Muscle layer of duodenum (tissue), 2 donors: ENCODE data around the gene GSN.

Experiments used
- H3K27ac ChIP-seq: one replicate; pipeline ENCODE4 v1.7.0; 2013; ENCODE audit warnings: mild to moderate bottlenecking, low read length
- H3K27me3 ChIP-seq: one replicate; pipeline ENCODE4 v1.7.0; 2013; ENCODE audit warnings: low read depth, mild to moderate bottlenecking, control low read depth, low read length
- H3K36me3 ChIP-seq, 2 donors: one replicate each; pipeline ENCODE4 v1.7.0; 2013; ENCODE audit warnings: low read length in 2 of 2, control low read depth in 1 of 2, mild to moderate bottlenecking in 1 of 2; ENCODE audit not compliant: insufficient read depth in 2 of 2, control insufficient read depth in 1 of 2
- H3K4me1 ChIP-seq, 2 donors: one replicate each; pipeline ENCODE4 v1.7.0; 2013; ENCODE audit warnings: low read length in 2 of 2, mild to moderate bottlenecking in 2 of 2, control low read depth in 1 of 2, moderate library complexity in 1 of 2; ENCODE audit not compliant: insufficient read depth in 2 of 2, control insufficient read depth in 1 of 2
- H3K4me3 ChIP-seq, 2 donors: one replicate each; pipeline ENCODE4 v1.7.0; 2013; ENCODE audit warnings: low read length in 2 of 2, low read depth in 1 of 2, mild to moderate bottlenecking in 1 of 2
- H3K9me3 ChIP-seq, 2 donors: one replicate each; pipeline ENCODE4 v1.7.0; 2013; ENCODE audit warnings: low read length in 2 of 2, control low read depth in 1 of 2, mild to moderate bottlenecking in 1 of 2; ENCODE audit not compliant: control insufficient read depth in 1 of 2
- donor health status: healthy.

The GSN gene

GRCh38 chr9:121323449-121324151 is 55.6 kb downstream of the GSN start:
- Histone ChIP-seq H3K9me3 (no peaks in the 10 kb centered on the region), H3K4me1 (peaks cover 9 to 51% of the 10 kb centered on the region in 2 donors), H3K27ac (peak overlapping the region; percentile 92), H3K36me3 (peaks cover 66 to 70% of the 10 kb centered on the region in 2 donors), H3K27me3 (no peaks in the 10 kb centered on the region), H3K4me3 (no peak overlapping the region)

- H3K4me3 ChIP-seq = no peak overlapping the region
- H3K27ac ChIP-seq = peak overlapping the region; percentile 92
- peaks cover 9 to 44% of the 10 kb centered on the region in 2 donors for H3K4me1 ChIP-seq
- no peaks in the 10 kb centered on the region for H3K9me3 ChIP-seq
- H3K36me3 ChIP-seq = peaks cover 66 to 70% of the 10 kb centered on the region in 2 donors
- no peaks in the 10 kb centered on the region for H3K27me3 ChIP-seq
Observed at GRCh38 chr9:121324316-121324715, 56.4 kb downstream of the GSN start.

GRCh38 chr9:121324755-121325154 is 56.8 kb downstream of the GSN start:
- Histone ChIP-seq H3K27ac (peak overlapping the region; percentile 92), H3K4me1 (peaks cover 9 to 42% of the 10 kb centered on the region in 2 donors), H3K27me3 (no peaks in the 10 kb centered on the region), H3K36me3 (peaks cover 70 to 75% of the 10 kb centered on the region in 2 donors), H3K4me3 (no peak overlapping the region), H3K9me3 (no peaks in the 10 kb centered on the region)

- no peaks in the 10 kb centered on the region for H3K9me3 ChIP-seq
- H3K36me3 ChIP-seq = peaks cover 72 to 81% of the 10 kb centered on the region in 2 donors
- peaks cover 9 to 42% of the 10 kb centered on the region in 2 donors for H3K4me1 ChIP-seq
- H3K27me3 ChIP-seq = no peaks in the 10 kb centered on the region
- H3K27ac ChIP-seq = peak overlapping the region; percentile 92
- H3K4me3 ChIP-seq = peak overlapping the region in 1 of 2 donors; percentile 20
Observed at GRCh38 chr9:121325387-121325786, 57.4 kb downstream of the GSN start.

- Histone ChIP-seq H3K4me3 (peak overlapping the region in 1 of 2 donors; percentile 27), H3K27me3 (no peaks in the 10 kb centered on the region), H3K36me3 (peaks cover 73 to 82% of the 10 kb centered on the region in 2 donors), H3K4me1 (peaks cover 9 to 34% of the 10 kb centered on the region in 2 donors), H3K27ac (peak overlapping the region; percentile 92), H3K9me3 (no peaks in the 10 kb centered on the region)
Observed at GRCh38 chr9:121326130-121326838, 58.3 kb downstream of the GSN start.

- H3K9me3 ChIP-seq = no peaks in the 10 kb centered on the region
- H3K27me3 ChIP-seq = no peaks in the 10 kb centered on the region
- H3K36me3 ChIP-seq = peaks cover 78 to 88% of the 10 kb centered on the region in 2 donors
- peaks cover 9 to 33% of the 10 kb centered on the region in 2 donors for H3K4me1 ChIP-seq
- peak overlapping the region; percentile 92 for H3K27ac ChIP-seq
- peak overlapping the region in 1 of 2 donors; percentile 27 for H3K4me3 ChIP-seq
Observed at GRCh38 chr9:121326901-121327613, 59.1 kb downstream of the GSN start.

GRCh38 chr9:121328476-121328875 is 60.5 kb downstream of the GSN start:
- Histone ChIP-seq H3K9me3 (no peaks in the 10 kb centered on the region), H3K36me3 (peaks cover 81 to 93% of the 10 kb centered on the region in 2 donors), H3K4me1 (peaks cover 3 to 24% of the 10 kb centered on the region in 2 donors), H3K27me3 (no peaks in the 10 kb centered on the region), H3K4me3 (no peak overlapping the region), H3K27ac (no peak overlapping the region)

- Histone ChIP-seq H3K27me3 (no peaks in the 10 kb centered on the region), H3K36me3 (peaks cover 75 to 92% of the 10 kb centered on the region in 2 donors), H3K27ac (peak overlapping the region; percentile 14), H3K4me3 (no peak overlapping the region), H3K4me1 (peaks cover 3 to 21% of the 10 kb centered on the region in 2 donors), H3K9me3 (no peaks in the 10 kb centered on the region)
Observed at GRCh38 chr9:121328876-121329681, 61.1 kb downstream of the GSN start.

GRCh38 chr9:121331549-121331948 is 63.6 kb downstream of the GSN start:
- H3K36me3 ChIP-seq = peaks cover 62 to 84% of the 10 kb centered on the region in 2 donors

GRCh38 chr9:121331992-121332685 is 64.2 kb downstream of the GSN start:
- Histone ChIP-seq H3K36me3 (peaks cover 62 to 80% of the 10 kb centered on the region in 2 donors), H3K4me3 (no peak overlapping the region), H3K27ac (peak overlapping the region; percentile 50), H3K4me1 (peaks cover 0 to 2% of the 10 kb centered on the region in 2 donors), H3K27me3 (no peaks in the 10 kb centered on the region), H3K9me3 (no peaks in the 10 kb centered on the region)

More at GRCh38 chr9:121331549-121331948, 63.6 kb downstream of the GSN start:
- Histone ChIP-seq H3K27me3 (no peaks in the 10 kb centered on the region), H3K27ac (peak overlapping the region; percentile 50), H3K4me1 (peaks cover 0 to 8% of the 10 kb centered on the region in 2 donors), H3K9me3 (no peaks in the 10 kb centered on the region), H3K4me3 (no peak overlapping the region)
